Stimulated activated CD4-positive, alpha-beta T cell treated with anti-CD3 and anti-CD28 coated beads, Interleukin-4, amount 100 ng/mL, for 1 hour (primary cell): ENCODE results near the gene ZNF213.
"Not testable (repeated sequence)": the region's sequence is repeated elsewhere in the genome, so short reads cannot be mapped to it uniquely, and the experiment has no call there.

ENCODE experiments used
- DNase-seq: peaks from one replicate; pipeline ENCODE4 v3.0.0-alpha.2; 2020

ZNF213 gene

DNA sequence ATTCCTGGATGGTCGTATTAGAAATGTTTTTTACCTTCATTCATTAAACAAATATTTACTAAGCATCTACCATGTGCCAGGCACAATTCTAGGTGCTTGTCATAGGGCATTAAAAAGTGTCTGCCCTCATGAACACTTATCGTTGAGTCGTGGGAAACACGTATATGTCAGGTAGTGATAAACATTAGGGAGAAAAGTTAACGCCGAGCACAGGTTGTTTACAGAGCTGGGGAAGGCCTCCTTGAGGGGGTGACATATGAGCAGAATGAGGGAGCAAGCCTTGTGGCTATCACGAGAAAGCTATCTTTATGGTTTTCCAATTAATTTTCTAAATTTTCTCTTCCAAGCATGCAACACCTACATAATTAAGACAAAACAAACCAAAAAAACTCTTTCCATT, 985 bp upstream of the ZNF213 start:
- DNase-seq = no peak

DNA sequence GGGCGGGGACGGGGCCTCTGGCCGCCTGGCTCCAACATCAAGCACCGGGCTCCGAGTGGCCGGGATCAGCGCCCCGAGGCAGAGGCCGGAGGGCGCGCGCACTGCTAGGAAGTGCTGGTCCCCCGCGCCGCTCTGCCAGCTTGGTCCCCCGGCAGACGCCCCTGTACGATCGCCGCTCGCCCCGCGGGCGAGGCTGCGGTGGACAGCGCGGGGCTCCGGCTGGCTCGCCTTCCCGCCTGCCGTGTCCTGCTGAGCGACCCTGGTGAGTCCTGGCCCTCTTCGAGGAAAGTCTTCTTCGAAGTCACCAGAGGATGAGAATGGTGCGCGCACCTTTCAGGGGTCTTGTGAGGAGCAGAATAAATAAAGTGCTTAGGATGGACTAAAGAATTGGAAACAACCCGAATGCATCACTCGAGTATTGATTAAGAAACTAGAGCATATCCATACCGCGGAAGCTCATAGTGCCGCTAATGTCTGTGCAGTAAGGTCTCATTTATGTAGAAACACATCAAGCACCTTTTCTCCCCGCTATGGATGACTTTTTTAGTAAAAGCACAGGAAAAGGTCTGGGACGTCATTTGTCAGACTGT, 392 bp downstream of the ZNF213 start:
- DNase-seq = no peak

DNA sequence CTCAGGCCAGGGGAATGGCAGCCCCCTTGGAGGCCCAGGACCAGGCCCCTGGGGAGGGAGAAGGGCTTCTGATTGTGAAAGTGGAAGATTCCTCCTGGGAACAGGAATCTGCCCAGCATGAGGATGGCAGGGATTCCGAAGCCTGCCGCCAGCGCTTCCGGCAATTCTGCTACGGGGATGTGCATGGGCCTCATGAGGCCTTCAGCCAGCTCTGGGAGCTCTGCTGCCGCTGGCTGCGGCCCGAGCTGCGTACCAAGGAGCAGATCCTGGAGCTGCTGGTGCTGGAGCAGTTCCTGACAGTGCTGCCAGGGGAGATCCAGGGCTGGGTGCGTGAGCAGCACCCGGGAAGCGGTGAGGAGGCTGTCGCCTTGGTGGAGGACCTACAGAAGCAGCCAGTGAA, 2.4 kb downstream of the ZNF213 start:
- no peak for DNase-seq

DNA sequence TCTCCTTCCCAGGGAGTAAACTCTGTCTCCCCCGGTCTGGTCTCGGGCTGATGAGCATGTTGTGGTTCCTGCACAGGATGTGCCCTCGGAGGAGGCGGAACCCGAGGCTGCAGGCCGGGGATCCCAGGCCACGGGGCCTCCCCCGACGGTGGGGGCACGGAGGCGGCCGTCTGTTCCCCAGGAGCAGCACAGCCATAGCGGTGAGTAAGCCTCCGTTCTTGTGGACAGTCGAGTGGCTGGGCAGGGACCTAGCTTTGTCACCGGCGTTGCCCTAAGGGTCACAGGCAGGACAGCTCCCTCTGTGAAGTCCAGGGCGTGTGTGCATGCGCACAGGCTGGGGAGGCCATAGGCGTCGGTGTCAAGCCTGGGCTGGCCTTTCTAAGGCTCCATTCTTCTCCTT, 3.5 kb downstream of the ZNF213 start:
- DNase-seq = no peak

DNA sequence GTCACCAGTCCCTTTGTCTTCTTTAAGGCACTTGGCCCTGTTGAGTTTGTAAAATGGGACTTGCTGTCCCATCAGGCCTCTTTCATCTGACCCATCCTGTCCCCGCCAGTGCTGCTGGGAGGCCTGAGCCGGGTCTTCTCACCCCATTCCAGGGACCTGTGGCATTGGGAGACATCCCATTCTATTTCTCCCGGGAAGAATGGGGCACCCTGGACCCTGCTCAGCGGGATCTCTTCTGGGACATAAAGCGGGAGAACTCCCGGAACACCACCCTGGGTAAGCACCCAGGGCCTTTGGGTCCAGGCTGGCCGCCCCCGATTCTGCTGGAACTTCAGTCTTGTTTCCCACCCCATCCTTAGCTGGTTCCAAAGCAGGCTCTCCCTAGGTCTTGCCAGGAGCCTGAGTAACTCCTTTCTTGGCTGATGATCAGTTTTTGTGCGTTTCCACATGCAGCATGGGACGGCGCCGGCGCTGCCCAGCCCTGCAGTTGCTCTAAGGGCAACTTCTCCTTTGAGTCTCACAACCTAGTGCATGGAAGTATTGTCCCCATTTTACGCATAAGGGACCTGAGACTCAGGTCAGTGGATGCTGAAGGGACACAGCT, 4.1 kb downstream of the ZNF213 start:
- no peak for DNase-seq

DNA sequence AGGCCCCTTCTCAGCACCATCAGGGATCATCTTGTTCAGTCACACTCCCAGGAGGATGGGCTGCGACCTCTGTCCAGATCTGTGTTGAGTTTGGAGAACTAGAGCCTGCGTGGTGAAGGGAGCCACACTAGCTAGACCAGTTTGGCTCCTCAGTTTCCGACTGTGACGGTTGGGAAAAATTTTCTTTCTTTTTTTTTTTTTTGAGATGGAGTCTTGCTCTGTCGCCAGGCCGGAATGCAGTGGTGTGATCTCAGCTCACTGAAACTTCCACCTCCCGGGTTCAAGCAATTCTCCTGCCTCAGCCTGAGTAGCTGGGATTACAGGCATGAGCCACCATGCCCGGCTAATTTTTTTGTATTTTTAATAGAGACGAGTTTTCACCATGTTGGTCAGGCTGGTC, 4.7 kb downstream of the ZNF213 start:
- DNase-seq = not testable (repeated sequence)

DNA sequence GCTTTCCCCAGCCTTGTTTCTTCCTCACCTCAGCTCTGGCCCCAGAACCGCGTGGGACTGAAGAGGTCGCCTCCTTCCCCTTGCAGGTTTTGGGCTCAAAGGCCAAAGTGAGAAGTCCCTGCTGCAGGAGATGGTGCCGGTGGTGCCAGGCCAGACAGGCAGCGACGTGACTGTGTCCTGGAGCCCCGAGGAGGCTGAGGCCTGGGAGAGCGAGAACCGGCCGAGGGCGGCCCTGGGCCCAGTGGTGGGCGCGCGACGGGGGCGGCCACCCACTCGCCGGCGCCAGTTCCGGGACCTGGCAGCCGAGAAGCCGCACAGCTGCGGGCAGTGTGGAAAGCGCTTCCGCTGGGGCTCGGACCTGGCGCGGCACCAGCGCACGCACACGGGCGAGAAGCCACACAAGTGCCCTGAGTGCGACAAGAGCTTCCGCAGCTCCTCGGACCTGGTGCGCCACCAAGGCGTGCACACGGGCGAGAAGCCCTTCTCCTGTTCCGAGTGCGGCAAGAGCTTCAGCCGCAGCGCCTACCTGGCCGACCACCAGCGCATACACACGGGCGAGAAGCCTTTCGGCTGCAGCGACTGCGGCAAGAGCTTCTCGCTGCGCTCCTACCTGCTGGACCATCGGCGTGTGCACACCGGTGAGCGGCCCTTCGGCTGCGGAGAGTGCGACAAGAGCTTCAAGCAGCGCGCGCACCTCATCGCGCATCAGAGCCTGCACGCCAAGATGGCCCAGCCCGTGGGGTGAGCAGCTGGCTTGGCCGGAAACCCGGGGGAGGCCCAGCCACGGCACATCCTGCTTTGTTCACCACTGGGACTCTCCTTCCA, 6.0 kb downstream of the ZNF213 start:
- no peak for DNase-seq

DNA sequence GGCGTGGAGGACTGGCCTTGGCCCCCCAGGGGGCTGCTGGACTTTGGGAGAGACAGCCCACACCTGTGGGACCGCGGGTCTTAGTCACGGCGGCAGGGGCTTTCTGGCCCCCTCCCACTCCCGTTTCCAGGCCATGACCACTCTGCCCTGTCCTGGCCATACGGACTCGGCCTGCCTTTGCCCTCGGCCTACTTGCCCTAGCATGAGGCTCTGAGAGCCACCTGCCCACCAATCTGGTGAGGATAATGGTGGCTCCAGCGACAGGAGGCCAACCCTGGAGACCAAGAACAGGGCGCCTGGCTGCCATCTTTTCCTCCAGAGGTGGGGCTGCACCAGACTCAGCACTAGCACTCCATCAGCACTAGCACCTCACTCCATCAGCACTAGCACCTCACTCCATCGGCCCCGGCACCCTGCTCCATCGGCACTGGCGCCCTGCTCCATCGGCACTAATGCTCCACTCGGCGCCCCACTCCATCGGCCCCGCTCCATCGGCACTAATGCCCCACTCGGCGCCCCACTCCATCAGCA, 7.0 kb downstream of the ZNF213 start:
- DNase-seq = no peak

DNA sequence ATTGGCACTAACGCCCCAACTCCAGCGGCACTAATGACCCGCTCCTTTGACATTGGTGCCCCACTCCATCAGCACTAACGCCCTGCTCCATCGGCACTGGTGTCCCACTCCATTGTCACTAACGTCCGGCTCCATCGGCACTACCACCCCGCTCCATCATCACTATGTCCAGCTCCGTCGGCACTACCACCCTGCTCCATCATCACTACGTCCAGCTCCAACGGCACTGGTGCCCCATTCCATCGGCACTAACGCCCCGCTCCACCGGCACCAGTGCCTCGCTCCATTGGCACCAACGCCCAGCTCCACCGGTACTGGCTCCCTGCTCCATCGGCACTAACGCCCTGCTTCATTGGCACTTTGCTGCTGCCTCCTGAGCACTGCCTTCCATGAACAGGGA, 7.5 kb downstream of the ZNF213 start:
- no peak for DNase-seq

DNA sequence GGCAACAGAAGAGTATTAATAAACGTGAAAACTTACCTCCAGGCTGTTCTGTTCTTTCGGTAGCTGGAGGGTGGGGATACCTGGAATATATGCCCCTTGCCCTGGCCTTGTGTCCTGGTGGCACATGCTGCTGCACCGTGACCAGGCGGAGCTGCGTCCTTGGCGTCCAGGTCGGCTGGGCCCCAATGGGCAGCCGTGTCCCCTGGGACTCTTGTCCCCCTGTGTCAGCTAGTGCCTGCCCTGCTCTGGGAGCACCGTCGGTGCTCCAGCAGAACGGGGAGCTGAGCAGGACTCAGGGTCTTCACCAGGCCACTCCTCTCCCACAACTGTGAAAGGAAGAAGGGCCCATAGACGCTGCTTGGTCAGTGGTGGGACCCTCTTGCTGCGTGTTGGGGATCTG, 7.9 kb downstream of the ZNF213 start:
- DNase-seq = no peak

DNA sequence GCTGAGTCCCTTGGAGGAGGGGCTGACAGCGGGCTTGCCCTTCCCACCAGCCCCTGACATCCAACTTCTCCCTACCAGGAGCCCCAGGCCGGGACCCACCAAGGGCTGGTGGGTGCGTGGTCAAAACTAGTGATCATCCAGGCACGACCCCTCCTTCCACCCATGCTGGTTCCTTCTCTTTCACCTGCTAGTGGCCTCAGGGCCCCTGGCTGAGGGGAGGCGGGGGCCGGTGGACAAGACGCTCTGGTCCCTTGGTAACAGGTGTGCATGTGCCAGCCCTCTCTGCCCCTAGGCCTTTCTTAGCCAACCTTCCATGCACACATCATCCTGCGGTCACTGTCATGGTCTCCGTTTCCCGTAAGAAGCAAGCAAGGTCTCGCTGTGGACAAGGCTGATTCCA, 8.4 kb downstream of the ZNF213 start:
- no peak for DNase-seq

DNA sequence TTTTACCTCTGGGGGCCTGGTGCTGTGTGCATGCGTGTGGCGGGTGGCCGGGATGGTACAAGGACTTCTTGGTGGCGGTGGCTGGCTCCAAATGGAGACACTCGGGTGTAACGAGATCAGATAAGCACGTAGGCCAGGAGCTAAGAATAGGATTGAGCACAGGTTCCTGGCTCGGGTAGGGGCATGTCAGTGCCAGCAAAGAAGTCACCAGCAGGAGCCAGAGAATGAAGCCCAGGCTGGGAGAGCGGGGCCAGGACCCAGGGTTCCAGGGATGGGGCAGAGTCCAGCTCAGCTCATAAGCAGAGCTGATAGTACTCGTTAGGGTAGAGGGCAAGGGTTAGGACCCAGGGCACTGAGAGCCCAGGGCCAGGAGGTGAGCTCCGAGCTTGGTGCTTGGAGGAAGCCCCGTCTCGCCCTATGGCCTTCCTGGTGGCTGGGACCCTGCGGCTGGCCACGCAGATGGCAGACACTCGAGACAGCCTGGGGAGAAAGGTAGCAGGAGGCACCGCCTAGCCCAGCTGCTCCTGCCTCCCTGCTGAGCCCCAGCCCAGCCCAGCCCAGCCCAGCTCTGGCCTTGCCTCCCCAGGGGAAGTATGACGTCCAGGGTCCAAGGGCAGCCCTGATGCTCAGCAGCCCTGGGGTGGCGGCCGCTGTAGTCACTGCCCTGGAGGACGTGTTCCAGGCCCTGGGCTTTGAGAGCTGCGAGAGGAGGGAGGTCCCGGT, 8.9 kb downstream of the ZNF213 start:
- DNase-seq = no peak

DNA sequence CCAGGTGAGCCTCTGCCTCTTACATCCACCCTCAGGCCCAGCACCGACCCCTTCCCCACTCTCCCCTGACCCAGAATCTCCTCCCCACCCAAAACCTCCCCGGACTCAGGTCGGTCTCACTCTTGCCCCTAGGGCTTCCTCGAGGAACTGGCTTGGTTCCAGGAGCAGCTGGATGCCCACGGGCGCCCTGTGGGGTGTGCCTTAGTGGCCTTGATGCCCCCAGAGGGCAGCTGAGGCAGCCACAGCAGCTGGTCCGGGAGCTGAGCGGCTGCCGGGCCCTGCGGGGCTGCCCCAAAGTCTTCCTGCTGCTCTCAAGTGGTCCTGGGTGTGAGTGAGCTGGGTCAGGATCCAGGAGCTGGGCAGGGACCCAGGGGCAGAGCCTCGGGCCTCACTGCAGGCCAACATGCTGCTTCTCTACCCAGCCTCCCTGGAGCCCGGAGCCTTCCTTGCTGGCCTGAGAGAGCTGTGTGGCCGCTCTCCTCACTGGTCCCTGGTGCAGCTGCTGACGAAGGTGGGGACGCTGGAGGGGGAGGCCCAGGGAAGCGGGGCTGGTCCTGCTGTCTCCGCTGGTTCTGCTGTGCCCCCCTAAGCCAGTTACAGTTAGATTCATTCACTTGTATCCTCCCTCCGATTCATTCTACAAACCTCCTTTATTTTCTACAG, 9.6 kb downstream of the ZNF213 start:
- no peak for DNase-seq

DNA sequence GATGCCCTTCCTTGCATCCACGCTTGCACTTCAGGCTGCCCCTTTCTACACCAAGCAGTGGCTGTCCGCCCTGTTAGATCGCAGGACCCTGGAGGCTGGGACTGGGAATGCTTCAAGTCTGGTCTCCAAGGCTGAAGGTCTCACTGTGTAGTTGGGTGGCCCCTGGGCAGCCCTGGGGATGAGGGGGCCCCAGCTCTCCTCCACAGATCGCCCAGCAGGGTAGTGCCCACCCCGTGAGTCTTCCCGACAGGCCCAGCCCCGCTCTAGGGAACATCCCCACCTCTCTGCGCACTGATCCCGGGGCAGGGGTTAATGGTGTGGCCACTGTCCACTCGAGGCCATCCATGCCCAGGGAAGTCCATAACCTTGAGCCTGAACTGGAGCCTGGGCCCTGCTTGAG, 10.3 kb downstream of the ZNF213 start:
- DNase-seq = no peak

DNA sequence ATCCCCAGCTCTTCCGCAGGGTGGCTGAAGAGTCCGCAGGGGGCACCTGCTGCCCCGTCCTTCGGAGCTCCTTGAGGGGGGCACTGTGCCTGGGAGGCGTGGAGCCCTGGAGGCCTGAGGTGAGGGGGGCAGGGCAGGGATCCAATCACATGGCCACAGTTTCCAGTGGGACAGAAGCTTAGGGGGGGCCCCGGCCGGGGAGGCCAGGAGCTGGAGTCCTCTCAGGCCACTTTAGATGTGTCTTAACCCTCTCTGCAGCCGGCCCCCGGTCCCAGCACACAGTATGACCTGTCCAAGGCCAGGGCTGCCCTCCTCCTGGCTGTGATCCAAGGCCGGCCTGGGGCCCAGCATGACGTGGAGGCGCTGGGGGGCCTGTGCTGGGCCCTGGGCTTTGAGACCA, 10.8 kb downstream of the ZNF213 start:
- DNase-seq = no peak

DNA sequence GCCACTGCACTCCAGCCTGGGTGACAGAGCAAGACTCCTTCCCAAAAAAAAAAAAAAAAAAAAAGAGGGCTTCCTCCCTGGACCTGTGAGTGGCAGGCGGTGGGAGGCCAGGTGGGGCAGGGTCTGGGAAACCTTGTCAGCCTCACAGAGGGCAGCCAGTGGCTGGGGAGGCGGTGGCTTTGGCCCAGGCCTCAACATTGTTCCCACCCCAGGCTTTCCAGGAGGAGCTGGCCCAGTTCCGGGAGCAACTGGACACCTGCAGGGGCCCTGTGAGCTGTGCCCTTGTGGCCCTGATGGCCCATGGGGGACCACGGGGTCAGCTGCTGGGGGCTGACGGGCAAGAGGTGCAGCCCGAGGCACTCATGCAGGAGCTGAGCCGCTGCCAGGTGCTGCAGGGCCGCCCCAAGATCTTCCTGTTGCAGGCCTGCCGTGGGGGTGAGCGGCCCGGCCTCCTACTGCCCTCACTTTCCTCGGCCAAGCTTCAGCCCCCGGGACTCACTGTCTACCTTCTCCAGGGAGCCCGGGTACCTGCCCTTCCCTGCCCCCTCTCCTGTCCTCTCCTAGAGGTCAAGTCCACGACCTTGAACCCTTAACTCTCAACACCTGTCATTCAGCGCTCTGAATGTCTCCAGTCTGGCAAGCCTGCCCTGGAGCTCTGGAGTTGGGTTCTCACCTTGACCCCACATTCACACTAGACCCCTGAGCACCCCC, 12.4 kb downstream of the ZNF213 start:
- DNase-seq = no peak

DNA sequence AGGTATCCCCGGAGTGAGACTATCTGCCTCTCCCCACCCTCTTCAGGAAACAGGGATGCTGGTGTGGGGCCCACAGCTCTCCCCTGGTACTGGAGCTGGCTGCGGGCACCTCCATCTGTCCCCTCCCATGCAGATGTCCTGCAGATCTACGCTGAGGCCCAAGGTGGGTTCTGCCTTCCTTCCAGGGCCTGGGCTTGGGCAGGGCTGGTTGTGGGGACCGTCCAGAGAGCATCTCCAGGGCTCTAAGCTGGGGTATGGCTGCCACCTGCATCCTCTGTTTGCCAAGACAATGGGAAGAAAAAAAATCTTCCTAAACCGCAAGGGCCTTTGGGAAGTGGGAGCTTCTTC, 12.9 kb downstream of the ZNF213 start:
- no peak for DNase-seq

DNA sequence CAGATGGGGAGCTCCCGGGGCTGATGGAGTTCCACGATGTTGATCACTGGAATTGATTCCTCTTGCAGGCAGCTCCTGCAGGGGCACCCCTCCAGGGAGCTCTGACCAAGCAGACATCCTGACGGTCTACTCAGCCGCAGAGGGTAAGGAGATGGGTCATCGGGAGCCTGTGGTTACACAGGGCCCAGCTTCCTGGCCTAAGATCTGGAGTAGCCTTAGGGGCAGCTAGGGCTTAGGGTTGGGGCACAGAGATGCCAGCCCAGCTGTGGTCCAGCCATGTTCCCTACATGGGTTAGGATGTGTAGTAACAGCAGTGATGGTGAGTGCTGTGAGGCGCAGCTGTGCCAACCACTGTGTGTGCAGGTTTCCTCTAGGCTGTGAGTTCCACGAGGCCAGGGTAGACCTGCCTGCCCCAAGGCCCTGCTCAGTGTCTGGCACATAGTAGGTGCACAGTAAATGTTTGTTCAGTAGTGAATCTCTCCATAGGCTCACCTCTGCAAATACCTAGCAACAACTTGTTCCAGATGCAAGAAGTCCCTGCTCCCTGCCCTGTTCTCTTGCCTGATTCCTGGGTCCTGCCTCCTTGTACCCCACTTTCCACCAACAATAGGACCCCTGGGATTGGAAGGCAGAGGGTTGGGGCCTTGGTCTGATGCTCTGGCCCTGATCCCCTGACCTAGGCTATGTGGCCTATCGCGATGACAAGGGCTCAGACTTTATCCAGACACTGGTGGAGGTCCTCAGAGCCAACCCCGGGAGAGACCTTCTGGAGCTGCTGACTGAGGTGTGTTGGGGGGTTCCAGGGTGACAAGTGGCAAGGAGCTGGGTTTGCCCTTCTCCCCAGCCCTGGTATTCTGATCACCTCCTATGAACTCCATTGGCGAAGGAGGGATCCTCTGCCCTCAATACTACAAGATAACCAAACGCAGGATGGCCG, 13.7 kb downstream of the ZNF213 start:
- DNase-seq = no peak

DNA sequence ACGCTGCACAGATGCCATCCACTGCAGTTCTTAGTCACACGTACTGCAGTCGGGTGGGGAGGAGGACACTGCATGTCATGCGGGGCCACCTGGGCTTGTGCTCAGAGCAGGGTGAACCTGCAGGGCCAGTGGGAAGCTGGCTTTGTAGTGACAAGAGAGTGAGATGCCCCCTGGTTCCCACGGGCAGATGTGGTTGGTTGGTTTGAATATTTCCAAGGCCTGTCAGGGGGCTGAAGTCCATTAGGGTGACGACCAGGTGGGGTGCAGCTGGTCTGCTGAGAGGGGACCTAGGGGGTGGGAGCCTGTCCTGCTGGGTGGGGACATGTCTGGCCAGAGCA, 14.3 kb downstream of the ZNF213 start:
- DNase-seq = no peak

DNA sequence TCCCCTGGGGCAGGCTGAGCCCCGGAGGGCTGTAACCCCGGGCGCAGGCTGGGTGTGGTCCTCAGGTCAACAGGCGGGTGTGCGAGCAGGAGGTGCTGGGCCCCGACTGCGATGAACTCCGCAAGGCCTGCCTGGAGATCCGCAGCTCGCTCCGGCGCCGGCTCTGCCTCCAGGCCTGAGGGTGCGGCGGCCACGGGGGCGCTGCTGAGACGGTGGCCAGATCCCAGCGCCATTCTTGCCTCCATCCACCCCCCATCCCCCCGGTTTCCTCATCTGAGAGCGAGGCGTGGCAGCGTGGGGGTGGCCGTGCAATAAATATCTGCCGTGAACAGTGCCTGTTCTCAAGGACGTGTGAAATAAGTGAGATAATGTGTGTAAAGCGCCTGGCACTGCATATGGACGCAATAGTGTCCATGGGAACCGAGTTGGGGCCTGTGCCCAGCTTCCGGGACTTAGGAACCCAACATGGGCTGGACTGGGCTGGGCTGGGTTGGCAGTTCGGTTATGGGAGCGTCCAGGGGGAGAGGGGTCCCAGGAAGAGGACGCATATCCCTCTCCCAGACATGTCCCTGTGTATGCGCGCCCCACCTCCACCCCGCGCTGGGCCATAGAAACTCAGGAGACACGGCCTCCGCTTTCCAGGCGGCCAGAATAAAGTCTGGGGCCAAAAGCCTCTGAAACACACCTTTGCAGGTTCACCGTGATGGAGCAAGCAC, 15.0 kb downstream of the ZNF213 start:
- peak; percentile 56 for DNase-seq
